Esophagus muscularis mucosa (tissue), 4 donors: ENCODE results near the gene APP. TPM values are rescaled to one million over a fixed set of nuclear protein-coding genes. Genes with fewer than 3 reads are reported as not detected.
A peak's percentile ranks its signal among the peaks of the same experiment; 100 is the strongest.

ENCODE experiments used
- DNase-seq: peaks from one replicate; pipeline ENCODE4 v3.0.0-alpha.2; 2017; ENCODE audit errors: extremely low spot score
- H3K27ac ChIP-seq, 4 donors: fragments of 200-600 bp; sonication (generic); replicated peaks in 1 of 4; 1 replicate in 3 of 4; 2 replicates in 1 of 4; pipeline ENCODE4 v1.5.1; 2016 to 2019; ENCODE audit warnings: mild to moderate bottlenecking in 1 of 4
- H3K27me3 ChIP-seq, 4 donors: fragments of 200-600 bp; sonication (generic); one replicate each; pipeline versions ENCODE4 v1.5.1 to v1.6.0; 2016 to 2019
- H3K36me3 ChIP-seq, 4 donors: fragments of 200-600 bp; sonication (generic); one replicate each; pipeline ENCODE4 v1.5.1; 2016 to 2019
- H3K4me1 ChIP-seq, 4 donors: fragments of 200-600 bp; sonication (generic); one replicate each; pipeline ENCODE4 v1.5.1; 2016 to 2019
- H3K4me3 ChIP-seq, 4 donors: fragments of 200-600 bp; sonication (generic); 1 replicate in 2 of 4; 2 replicates in 2 of 4; pipeline ENCODE4 v1.5.1; 2016 to 2019; ENCODE audit warnings: mild to moderate bottlenecking in 4 of 4, moderate library complexity in 1 of 4
- H3K9me3 ChIP-seq, 4 donors: fragments of 200-600 bp; sonication (generic); 1 replicate in 3 of 4; 2 replicates in 1 of 4; pipeline ENCODE4 v1.5.1; 2016 to 2019
- EP300 ChIP-seq: sonication (generic); formaldehyde crosslinking; IDR thresholded peaks from one replicate; pipeline ENCODE4 v1.6.1; 2017; ENCODE audit warnings: antibody characterized with exemption
- POLR2A ChIP-seq: fragments of 450-650 bp; IDR thresholded peaks from one replicate; pipeline ENCODE4 v1.6.1; 2017; ENCODE audit warnings: antibody characterized with exemption, moderate library complexity, mild to moderate bottlenecking, low read depth
- POLR2AphosphoS5 ChIP-seq, 2 donors: sonication (generic); formaldehyde crosslinking; IDR thresholded peaks; one replicate each; pipeline ENCODE4 v1.6.1; 2017; ENCODE audit warnings: antibody characterized with exemption in 2 of 2
- WGBS: methylation state at CpG from one replicate; pipeline ENCODE4 v1.1.5; 2018; 5-methylcytosine and 5-hydroxymethylcytosine counted together
- intact Hi-C: fragments of 100-400 bp; cut with DNase I; formaldehyde crosslinking; loops from one replicate; pipeline ENCODE4 v1.15.1; 2023
- total RNA-seq, 4 donors: library from RNA; depleted of rRNA; stranded (reverse); fragments of >200 nt; gene quantifications; one replicate each; pipeline versions ENCODE4 v1.1.0 to v1.2.1, GENCODE V29; 2016
- TF ChIP-seq, protein P1 (sequence below), 3 experiments: fragments of 200-600 bp in 2 of 3; fragments of 450-650 bp in 1 of 3; sonication (generic) in 2 of 3; IDR thresholded peaks; one replicate each; pipeline ENCODE4 v1.5.1; 2017 to 2019; ENCODE audit warnings: antibody characterized with exemption in 3 of 3, mild to moderate bottlenecking in 2 of 3, moderate library complexity in 1 of 3

Gene APP
- total RNA-seq, 4 donors from 2014 or later = 459 to 790 (median 624) TPM

DNA sequence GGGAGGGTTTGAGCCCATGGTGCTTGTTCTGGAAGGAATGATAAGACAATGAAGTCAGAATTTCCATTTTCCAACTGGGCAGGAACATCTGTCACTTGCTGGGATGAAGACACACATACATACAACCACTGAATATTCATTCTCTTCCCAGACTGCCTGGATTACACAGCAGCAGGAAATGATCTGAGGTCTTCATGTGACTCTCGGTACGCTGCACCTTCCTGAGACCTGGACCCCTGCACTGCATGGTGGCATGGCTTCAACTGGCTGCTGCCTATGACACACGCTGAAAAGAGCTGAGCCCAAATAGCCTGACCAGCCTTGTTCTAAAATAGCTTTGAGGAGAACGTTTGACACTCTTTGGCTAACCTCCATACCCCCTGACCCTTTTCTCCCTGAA, 285.2 kb downstream of the APP start:
- DNase-seq = no peak
- TF ChIP-seq, protein P1, sequence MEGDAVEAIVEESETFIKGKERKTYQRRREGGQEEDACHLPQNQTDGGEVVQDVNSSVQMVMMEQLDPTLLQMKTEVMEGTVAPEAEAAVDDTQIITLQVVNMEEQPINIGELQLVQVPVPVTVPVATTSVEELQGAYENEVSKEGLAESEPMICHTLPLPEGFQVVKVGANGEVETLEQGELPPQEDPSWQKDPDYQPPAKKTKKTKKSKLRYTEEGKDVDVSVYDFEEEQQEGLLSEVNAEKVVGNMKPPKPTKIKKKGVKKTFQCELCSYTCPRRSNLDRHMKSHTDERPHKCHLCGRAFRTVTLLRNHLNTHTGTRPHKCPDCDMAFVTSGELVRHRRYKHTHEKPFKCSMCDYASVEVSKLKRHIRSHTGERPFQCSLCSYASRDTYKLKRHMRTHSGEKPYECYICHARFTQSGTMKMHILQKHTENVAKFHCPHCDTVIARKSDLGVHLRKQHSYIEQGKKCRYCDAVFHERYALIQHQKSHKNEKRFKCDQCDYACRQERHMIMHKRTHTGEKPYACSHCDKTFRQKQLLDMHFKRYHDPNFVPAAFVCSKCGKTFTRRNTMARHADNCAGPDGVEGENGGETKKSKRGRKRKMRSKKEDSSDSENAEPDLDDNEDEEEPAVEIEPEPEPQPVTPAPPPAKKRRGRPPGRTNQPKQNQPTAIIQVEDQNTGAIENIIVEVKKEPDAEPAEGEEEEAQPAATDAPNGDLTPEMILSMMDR (IDR thresholded peaks at IDR 0.05) = no peak
- peaks cover 0 to 75% (median 35%) of the 10 kb centered on the region in 4 donors for H3K36me3 ChIP-seq
- WGBS = 76% methylated on average over 4 of the region's 4 CpGs
- H3K4me3 ChIP-seq = no peak overlapping the region
- intact Hi-C loops = loop anchor here (10.0 kb wide), 1 partner anchor 829 kb away; no protein-coding TSS in a partner anchor
- H3K27me3 ChIP-seq = no peaks in the 10 kb centered on the region
- H3K4me1 ChIP-seq = peaks cover 0 to 12% (median 6%) of the 10 kb centered on the region in 4 donors
- H3K27ac ChIP-seq = no peak overlapping the region
- H3K9me3 ChIP-seq = no peaks in the 10 kb centered on the region

DNA sequence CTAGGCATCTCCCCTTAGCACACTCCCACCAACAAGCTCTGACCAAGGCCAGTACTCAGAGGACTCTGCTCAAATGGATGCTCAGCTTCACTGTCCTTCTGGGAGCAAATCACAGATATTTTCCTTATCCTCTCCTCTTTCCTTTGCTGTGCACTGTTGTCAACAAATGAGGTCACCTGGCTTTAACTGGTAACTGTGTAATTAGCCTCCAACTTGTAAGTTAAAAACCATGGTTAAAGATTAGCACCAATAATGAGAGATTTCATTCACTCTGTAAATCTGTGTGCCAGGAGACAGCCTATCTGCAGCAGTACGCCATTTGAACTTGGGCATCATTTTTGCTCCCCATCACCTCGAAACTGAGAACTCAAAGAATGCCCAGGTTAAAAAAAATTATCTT, 286.3 kb downstream of the APP start:
- Histone ChIP-seq H3K27me3 (no peaks in the 10 kb centered on the region), H3K27ac (no peak overlapping the region), H3K36me3 (peaks cover 0 to 68% (median 37%) of the 10 kb centered on the region in 4 donors), H3K4me1 (peaks cover 0 to 12% (median 6%) of the 10 kb centered on the region in 4 donors), H3K9me3 (no peaks in the 10 kb centered on the region), H3K4me3 (no peak overlapping the region)
- 98% methylated on average over 2 of the region's 2 CpGs for WGBS
- DNase-seq = no peak
- intact Hi-C loops = loop anchor here (10.0 kb wide), 1 partner anchor 830 kb away; no protein-coding TSS in a partner anchor
- no peak for TF ChIP-seq EP300
- TF ChIP-seq, protein P1 (IDR thresholded peaks at IDR 0.05) = no peak
- no peak for TF ChIP-seq POLR2A
- TF ChIP-seq POLR2AphosphoS5 (IDR thresholded peaks at IDR 0.05) = no peak

DNA sequence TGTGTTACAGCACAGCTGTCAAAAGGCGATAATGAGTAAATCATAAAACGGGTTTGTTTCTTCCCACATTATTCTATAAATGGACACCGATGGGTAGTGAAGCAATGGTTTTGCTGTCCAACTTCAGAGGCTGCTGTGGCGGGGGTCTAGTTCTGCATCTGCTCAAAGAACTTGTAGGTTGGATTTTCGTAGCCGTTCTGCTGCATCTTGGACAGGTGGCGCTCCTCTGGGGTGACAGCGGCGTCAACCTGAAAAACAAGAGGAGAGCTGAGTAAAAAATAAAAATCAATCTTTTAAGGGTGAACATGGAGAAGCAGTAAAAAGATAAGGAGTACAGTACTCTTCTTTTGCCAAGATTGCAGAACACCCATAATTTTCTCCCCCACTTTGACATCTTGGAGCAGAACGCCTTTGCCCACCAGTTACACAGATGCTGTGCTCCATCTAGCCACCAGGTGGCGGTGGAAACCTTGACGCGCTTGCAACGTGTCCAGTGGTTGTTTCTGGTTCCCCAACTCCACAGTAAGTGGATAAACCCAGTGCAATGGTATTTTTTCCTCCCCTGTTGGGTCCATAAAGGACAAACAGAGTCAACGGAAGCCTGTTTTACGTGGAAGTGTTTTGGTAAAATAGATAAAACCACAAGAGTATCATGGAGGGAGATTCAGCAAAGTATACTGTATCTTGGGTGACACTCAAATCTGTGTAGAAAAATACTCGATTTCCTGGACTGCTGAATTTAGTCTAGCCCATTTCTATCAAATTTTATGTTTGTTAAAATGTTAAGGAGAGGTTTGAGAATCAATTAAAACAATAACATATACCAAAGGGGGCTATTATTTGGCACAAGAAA, 288.8 kb downstream of the APP start:
- intact Hi-C loops = loop anchor here (1.0 to 10.0 kb wide), 2 partner anchors 289 to 833 kb away; partner anchors contain the start of gene APP
- WGBS = 67% methylated on average over 17 of the region's 17 CpGs
- no peak for TF ChIP-seq POLR2A
- TF ChIP-seq, protein P1 (IDR thresholded peaks at IDR 0.05) = peak; percentile 81 to 96 (median 94)
- peak in 1 of 2 donors; percentile 35 for TF ChIP-seq POLR2AphosphoS5 (IDR thresholded peaks at IDR 0.05)

DNA sequence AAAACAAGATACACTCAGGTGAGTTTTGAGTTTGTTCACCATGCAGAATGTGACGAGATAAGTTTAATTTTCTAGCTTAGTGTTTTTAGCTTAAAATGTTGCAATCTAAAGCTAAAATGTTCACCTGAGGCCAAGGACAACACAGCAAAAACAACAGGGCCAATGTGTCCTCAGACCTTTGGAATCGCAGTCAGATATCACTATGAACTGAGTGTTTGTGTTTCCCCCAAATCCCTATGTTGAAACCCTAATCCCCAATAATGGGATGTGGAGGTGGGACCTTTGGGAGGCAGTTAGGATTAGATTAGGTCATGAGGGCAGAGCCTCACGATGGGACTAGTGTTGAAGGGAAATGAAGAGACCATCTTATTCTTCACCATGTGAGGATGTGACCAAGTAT, 291.4 kb downstream of the APP start:
- Histone ChIP-seq H3K27me3 (no peaks in the 10 kb centered on the region), H3K4me3 (no peak overlapping the region), H3K4me1 (no peaks in the 10 kb centered on the region), H3K27ac (no peak overlapping the region), H3K36me3 (peaks cover 0 to 34% (median 17%) of the 10 kb centered on the region in 4 donors), H3K9me3 (no peaks in the 10 kb centered on the region)
- intact Hi-C loops = no loop called here
- TF ChIP-seq POLR2AphosphoS5 (IDR thresholded peaks at IDR 0.05) = no peak
- TF ChIP-seq, protein P1 (IDR thresholded peaks at IDR 0.05) = no peak
- TF ChIP-seq POLR2A = no peak
- no peak for TF ChIP-seq EP300
- no peak for DNase-seq
- 85% methylated on average over 3 of the region's 3 CpGs for WGBS

More for the DNA sequence above, 288.8 kb downstream of the APP start:
- H3K27me3 ChIP-seq = no peaks in the 10 kb centered on the region
- H3K4me3 ChIP-seq = no peak overlapping the region
- H3K9me3 ChIP-seq = no peaks in the 10 kb centered on the region
- DNase-seq = no peak
- peaks cover 0 to 43% (median 20%) of the 10 kb centered on the region in 4 donors for H3K36me3 ChIP-seq
- H3K27ac ChIP-seq = no peak overlapping the region
- H3K4me1 ChIP-seq = peaks cover 0 to 12% (median 6%) of the 10 kb centered on the region in 4 donors
